Stimulated activated naive B cell treated with anti-CD40 and anti-IgM and Interleukin-4, amounts not matched to agents 10 μg/mL and 1 μg/mL and 100 μg/mL, for 72 hours (primary cell): ENCODE data around the gene HNRNPDL.

Source experiments
- ATAC-seq, 2 donors: fragments of 150-1000 bp; cut with Tn5 transposase; replicated peaks; 2 replicates each; pipeline ENCODE4 v1.10.0; 2021; ENCODE audit warnings: moderate library complexity in 1 of 2
- DNase-seq: peaks from one replicate; pipeline ENCODE4 v3.0.0; 2021
- H3K27ac Mint-ChIP-seq: one replicate; pipeline ENCODE4 v1.8.0; 2022; ENCODE audit warnings: mild to moderate bottlenecking, mixed read lengths
- H3K27me3 Mint-ChIP-seq, 2 donors: one replicate each; pipeline ENCODE4 v1.8.0; 2022; ENCODE audit warnings: mixed read lengths in 2 of 2
- H3K36me3 Mint-ChIP-seq, 2 donors: one replicate each; pipeline ENCODE4 v1.8.0; 2022; ENCODE audit warnings: mixed read lengths in 2 of 2, mild to moderate bottlenecking in 1 of 2
- H3K4me1 Mint-ChIP-seq, 2 donors: one replicate each; pipeline ENCODE4 v1.8.0; 2022; ENCODE audit warnings: mixed read lengths in 2 of 2, mild to moderate bottlenecking in 1 of 2
- H3K4me3 Mint-ChIP-seq, 2 donors: one replicate each; pipeline ENCODE4 v1.8.0; 2022; ENCODE audit warnings: mild to moderate bottlenecking in 2 of 2, mixed read lengths in 2 of 2, moderate library complexity in 1 of 2
- H3K9me3 Mint-ChIP-seq, 2 donors: one replicate each; pipeline ENCODE4 v1.8.0; 2022; ENCODE audit warnings: mixed read lengths in 2 of 2, mild to moderate bottlenecking in 1 of 2

HNRNPDL gene

GRCh38 chr4:82450966-82451755 lies 20.9 kb upstream of the HNRNPDL start:
- ATAC-seq (no peak), DNase-seq (no peak)
- Mint-ChIP-seq H3K9me3 (no peaks in the 10 kb centered on the region), H3K4me3 (no peak overlapping the region), H3K4me1 (peaks cover 3 to 8% of the 10 kb centered on the region in 2 donors), H3K36me3 (peaks cover 33 to 53% of the 10 kb centered on the region in 2 donors), H3K27ac (no peak overlapping the region), H3K27me3 (no peaks in the 10 kb centered on the region)

GRCh38 chr4:82447886-82448285 lies 17.6 kb upstream of the HNRNPDL start:
- ATAC-seq (no peak), DNase-seq (no peak)
- peaks cover 3 to 8% of the 10 kb centered on the region in 2 donors for H3K4me1 Mint-ChIP-seq
- no peaks in the 10 kb centered on the region for H3K9me3 Mint-ChIP-seq
- H3K27ac Mint-ChIP-seq = no peak overlapping the region
- peaks cover 34 to 42% of the 10 kb centered on the region in 2 donors for H3K36me3 Mint-ChIP-seq
- no peaks in the 10 kb centered on the region for H3K27me3 Mint-ChIP-seq
- no peak overlapping the region for H3K4me3 Mint-ChIP-seq

DNA sequence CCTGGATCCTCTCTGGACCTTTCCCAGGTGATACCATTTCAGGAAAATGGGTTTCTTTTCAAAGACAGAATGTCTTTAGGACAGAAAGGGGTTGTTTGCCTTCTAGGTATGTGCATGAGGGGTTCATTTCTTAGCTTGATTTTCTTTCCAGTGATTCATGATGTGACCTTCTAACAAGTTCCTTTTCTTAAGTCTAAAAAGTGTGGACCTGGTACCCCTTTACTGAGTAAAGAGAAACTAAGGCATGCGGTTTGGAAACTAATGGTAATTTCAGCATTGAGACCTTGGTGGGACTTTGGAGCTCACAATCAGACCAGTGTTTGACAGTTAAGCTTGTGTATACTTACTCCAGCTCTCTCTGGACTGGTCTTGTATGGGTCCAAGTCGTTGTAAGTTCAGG lies 8.8 kb upstream of the HNRNPDL start:
- Mint-ChIP-seq H3K27ac (no peak overlapping the region), H3K27me3 (no peaks in the 10 kb centered on the region), H3K4me3 (no peak overlapping the region), H3K4me1 (peaks cover 24 to 49% of the 10 kb centered on the region in 2 donors), H3K36me3 (peaks cover 25 to 49% of the 10 kb centered on the region in 2 donors), H3K9me3 (no peaks in the 10 kb centered on the region)
- ATAC-seq (no peak), DNase-seq (no peak)

DNA sequence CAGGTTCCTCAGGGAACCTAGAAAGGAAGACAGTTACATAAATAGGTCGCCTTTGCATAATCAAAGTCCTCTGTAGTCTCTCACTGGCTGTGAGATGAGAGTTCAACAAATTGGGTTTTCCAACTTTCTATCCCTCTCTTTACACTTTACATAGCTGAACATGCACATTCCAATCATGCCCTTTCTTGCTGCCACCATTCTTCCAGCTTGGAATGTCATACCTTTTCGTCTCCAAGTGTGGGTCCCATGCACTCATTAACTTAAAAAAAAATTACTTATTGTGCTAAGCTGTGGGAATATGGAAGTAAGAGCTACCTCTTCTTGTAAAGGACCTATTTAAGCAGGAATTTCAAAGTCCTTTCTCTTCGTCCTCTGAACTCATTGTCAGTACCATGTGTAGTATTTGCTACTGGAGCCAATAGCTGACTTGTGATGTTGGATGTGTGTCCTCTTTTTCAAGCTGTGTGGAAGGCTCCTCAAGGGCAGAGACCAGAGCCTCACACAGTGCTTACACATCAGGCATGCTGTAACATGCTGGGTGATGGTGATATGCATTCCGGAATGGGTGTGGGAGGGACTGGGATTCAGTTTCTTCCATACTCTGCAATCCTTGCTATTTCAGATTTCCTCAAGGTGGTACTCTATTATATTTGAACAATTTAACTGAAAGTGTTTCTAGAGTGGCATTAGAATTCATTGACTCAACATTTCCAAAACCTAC lies 7.2 kb upstream of the HNRNPDL start:
- ATAC-seq (no peak), DNase-seq (no peak)
- no peak overlapping the region for H3K4me3 Mint-ChIP-seq
- no peak overlapping the region for H3K27ac Mint-ChIP-seq
- peaks cover 29 to 63% of the 10 kb centered on the region in 2 donors for H3K4me1 Mint-ChIP-seq
- H3K36me3 Mint-ChIP-seq = peaks cover 25 to 55% of the 10 kb centered on the region in 2 donors
- H3K27me3 Mint-ChIP-seq = no peaks in the 10 kb centered on the region
- H3K9me3 Mint-ChIP-seq = no peaks in the 10 kb centered on the region

GRCh38 chr4:82436780-82437179 lies 6.5 kb upstream of the HNRNPDL start:
- Mint-ChIP-seq H3K4me3 (no peak overlapping the region), H3K27me3 (no peaks in the 10 kb centered on the region), H3K4me1 (peaks cover 30 to 60% of the 10 kb centered on the region in 2 donors), H3K27ac (no peak overlapping the region), H3K36me3 (peaks cover 25 to 51% of the 10 kb centered on the region in 2 donors), H3K9me3 (no peaks in the 10 kb centered on the region)
- ATAC-seq (no peak), DNase-seq (no peak)

DNA sequence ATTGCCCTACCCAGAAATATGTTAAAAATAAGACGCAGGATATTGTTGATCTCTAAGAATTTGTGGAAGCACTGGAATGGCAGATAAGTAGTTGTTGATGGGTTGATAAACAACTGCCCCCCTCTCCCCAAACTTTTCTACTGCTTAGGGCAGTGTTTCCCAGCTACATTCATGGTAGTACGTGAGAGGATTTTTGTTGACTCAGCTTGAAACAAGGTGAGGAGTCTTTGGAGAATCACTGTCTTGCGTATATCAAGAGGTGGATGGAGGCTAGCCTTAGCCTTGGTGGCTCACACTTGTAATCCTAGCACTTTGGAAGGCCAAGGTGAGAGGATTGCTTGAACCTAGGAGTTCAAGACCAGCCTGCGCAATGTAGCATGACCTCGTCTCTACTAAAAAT lies 5.9 kb upstream of the HNRNPDL start:
- Mint-ChIP-seq H3K27me3 (no peaks in the 10 kb centered on the region), H3K4me3 (no peak overlapping the region), H3K36me3 (peaks cover 24 to 49% of the 10 kb centered on the region in 2 donors), H3K9me3 (no peaks in the 10 kb centered on the region), H3K4me1 (peaks cover 32 to 57% of the 10 kb centered on the region in 2 donors), H3K27ac (no peak overlapping the region)
- ATAC-seq (no peak), DNase-seq (no peak)

GRCh38 chr4:82434949-82435348 lies 4.7 kb upstream of the HNRNPDL start:
- peaks cover 27 to 53% of the 10 kb centered on the region in 2 donors for H3K4me1 Mint-ChIP-seq
- no peaks in the 10 kb centered on the region for H3K9me3 Mint-ChIP-seq
- no peak overlapping the region for H3K4me3 Mint-ChIP-seq
- no peaks in the 10 kb centered on the region for H3K27me3 Mint-ChIP-seq
- ATAC-seq = no peak
- no peak for DNase-seq
- H3K27ac Mint-ChIP-seq = no peak overlapping the region
- peaks cover 24 to 48% of the 10 kb centered on the region in 2 donors for H3K36me3 Mint-ChIP-seq

DNA sequence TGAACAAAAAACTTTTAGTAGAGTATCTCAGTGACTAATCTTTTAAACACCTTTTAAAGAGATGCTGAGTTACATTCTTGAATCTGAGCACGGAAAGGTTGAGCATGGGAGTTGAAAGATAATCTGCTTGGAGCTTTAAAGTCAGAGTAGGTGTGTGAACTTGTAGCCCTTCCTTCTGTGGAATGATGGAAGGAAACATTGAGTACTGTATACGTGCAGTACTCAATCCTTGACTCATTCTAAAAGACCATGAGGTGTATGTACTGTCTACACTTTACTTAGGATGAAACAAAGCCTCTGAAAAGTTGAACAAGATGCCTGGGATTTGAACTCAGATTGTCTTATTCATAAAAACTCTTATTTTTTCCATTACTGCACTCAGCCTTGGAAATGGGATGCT lies 3.5 kb upstream of the HNRNPDL start:
- ATAC-seq (no peak), DNase-seq (no peak)
- no peak overlapping the region for H3K27ac Mint-ChIP-seq
- peaks cover 0 to 4% of the 10 kb centered on the region in 2 donors for H3K27me3 Mint-ChIP-seq
- H3K4me3 Mint-ChIP-seq = no peak overlapping the region
- H3K4me1 Mint-ChIP-seq = peaks cover 26 to 45% of the 10 kb centered on the region in 2 donors
- H3K36me3 Mint-ChIP-seq = peaks cover 25 to 51% of the 10 kb centered on the region in 2 donors
- no peaks in the 10 kb centered on the region for H3K9me3 Mint-ChIP-seq

DNA sequence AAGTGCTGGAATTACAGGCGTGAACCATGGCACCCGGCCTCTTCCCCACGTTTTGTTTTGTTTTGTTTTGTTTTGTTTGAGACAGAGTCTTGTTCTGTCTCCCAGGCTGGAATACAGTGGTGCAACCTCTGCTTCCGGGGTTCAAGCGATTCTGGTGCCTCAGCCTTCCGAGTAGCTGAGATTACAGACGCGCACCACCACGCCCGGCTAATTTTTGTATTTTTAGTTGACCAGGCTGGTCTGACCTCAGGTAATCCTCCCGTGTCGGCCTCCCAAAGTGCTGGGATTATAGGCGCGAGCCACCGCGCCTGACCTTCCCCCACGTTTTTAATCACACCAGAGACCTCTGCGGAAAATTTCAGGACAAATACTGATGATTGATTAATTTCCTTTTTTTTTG lies 2.3 kb upstream of the HNRNPDL start:
- Mint-ChIP-seq H3K4me3 (no peak overlapping the region), H3K4me1 (peaks cover 27 to 46% of the 10 kb centered on the region in 2 donors), H3K27me3 (peaks cover 0 to 4% of the 10 kb centered on the region in 2 donors), H3K9me3 (no peaks in the 10 kb centered on the region), H3K36me3 (peaks cover 35 to 58% of the 10 kb centered on the region in 2 donors), H3K27ac (no peak overlapping the region)
- DNase-seq (no peak), ATAC-seq (no peak)

GRCh38 chr4:82431831-82432230 lies 1.6 kb upstream of the HNRNPDL start:
- Mint-ChIP-seq H3K27ac (no peak overlapping the region), H3K9me3 (no peaks in the 10 kb centered on the region), H3K27me3 (peaks cover 0 to 4% of the 10 kb centered on the region in 2 donors), H3K4me1 (peaks cover 26 to 46% of the 10 kb centered on the region in 2 donors), H3K36me3 (peaks cover 36 to 58% of the 10 kb centered on the region in 2 donors), H3K4me3 (peak overlapping the region in 1 of 2 donors; percentile 17)
- DNase-seq (no peak), ATAC-seq (no peak)

DNA sequence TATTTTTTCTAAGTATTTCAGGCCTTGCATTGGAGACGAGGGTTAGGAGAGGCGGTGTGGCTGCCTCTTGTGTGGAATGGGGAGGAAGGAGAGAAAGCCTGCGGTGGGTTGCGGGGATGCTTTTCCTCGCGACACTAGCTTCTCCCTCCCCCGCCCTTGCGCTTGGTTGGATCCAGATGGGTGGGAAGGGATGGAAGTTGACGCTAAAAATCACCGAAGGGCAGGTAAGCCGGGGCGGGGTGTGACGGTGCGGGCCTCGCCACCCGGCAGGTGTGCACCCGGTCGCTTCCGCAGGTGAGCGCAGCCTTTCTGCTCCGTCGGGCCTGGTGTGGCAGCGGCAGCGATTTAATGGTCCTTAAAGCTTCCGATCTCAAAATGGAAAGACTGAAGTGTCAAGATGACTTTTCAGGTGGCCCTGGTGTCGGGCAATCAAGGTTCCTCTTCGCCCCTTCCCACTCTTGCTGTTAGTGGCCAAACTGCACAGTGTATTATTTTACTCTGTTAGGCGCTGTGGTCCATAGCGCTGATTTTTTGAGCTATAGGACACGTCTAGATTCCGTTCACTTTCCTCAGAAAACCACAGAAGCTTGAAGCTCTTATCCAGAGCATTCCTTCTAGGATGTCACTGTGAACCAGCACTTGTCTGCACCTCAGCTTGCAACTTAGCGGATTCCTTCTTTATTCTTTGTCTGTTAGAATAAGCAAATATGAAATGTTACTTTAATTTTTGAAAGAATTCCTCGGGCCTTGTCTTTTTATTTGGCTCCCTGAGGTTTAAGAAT lies 893 bp upstream of the HNRNPDL start:
- Mint-ChIP-seq H3K27me3 (peaks cover 0 to 4% of the 10 kb centered on the region in 2 donors), H3K9me3 (no peaks in the 10 kb centered on the region), H3K4me1 (peaks cover 28 to 50% of the 10 kb centered on the region in 2 donors), H3K36me3 (peaks cover 41 to 59% of the 10 kb centered on the region in 2 donors), H3K27ac (peak overlapping the region; percentile 100), H3K4me3 (peak overlapping the region; percentile 97 to 100)
- DNase-seq (no peak), ATAC-seq (no peak)

GRCh38 chr4:82429728-82430192 lies 502 bp downstream of the HNRNPDL start:
- Mint-ChIP-seq H3K27ac (peak overlapping the region; percentile 100), H3K4me3 (peak overlapping the region; percentile 97 to 100), H3K4me1 (peaks cover 26 to 55% of the 10 kb centered on the region in 2 donors), H3K36me3 (peaks cover 39 to 60% of the 10 kb centered on the region in 2 donors), H3K9me3 (no peaks in the 10 kb centered on the region), H3K27me3 (peaks cover 0 to 4% of the 10 kb centered on the region in 2 donors)
- DNase-seq (no peak), ATAC-seq (peak in 1 of 2 donors; percentile 10)

DNA sequence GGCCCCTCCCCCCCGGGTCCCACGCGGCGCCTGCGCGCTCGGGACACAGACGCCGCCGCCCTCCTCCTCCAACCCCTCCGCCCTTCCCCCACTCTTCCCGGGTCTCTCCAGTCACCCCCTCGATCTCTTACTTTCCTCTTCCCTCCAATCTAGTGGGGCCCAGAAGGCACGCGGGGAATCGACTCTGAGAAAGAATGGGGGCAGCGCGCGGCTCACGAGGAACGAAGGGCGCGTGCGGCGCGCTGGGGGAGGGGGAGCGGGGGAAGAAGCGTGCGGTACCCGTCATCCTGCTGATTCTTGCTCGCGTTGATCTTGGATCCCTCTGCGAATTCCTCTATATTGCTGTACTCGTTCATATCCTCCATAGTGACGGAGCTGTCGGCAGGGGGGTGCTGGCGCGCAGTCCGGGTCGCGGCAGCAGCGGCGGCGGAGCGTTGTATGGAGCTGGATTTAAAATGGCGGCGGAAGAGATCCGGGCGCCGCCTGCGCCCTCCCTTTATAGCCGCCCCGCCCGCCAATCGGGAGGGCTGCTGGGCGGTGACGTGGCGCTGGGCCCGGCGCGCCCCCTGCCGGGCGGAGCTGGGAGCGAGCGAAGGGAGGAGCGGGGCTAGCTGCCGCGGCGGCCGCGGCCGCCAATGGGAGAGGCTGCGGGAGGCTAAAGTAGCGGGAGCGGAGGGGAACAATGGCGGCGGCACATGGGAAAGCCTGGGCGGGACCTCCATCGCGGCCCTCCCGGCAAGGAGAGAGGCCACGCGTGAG lies 1.1 kb downstream of the HNRNPDL start:
- Mint-ChIP-seq H3K4me1 (peaks cover 27 to 54% of the 10 kb centered on the region in 2 donors), H3K27ac (peak overlapping the region; percentile 100), H3K9me3 (no peaks in the 10 kb centered on the region), H3K36me3 (peaks cover 36 to 66% of the 10 kb centered on the region in 2 donors), H3K4me3 (peak overlapping the region; percentile 97 to 100), H3K27me3 (peaks cover 0 to 4% of the 10 kb centered on the region in 2 donors)
- ATAC-seq = peak; percentile 62 to 69
- DNase-seq = peak; percentile 89
